ENCODE measurements around the gene SYNE1. TPM values are rescaled to one million over a fixed set of nuclear protein-coding genes. Genes with fewer than 3 reads are reported as not detected.

The SYNE1 gene
- total RNA-seq, 2 experiments from 2014 or later: 29.5 to 35.1 TPM

DNA sequence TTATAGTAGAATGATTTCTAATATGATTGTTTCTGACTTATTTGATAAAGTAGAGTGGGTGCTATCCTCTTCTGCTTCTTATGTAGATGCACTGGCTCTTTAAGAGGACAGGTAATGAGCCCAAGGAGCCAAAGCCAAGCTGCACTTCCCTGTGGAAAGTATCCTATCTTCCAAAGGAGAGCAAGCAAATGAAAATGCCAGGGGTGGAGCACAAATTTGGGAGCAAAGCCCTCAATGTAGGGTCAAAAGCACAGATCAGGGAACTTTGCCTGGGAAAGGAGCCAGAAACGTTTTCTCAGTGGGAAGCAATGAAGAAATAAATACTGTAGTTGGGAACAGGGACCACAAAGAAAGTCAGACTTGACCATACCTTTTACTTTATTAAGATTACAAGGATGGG is 242.9 kb downstream of the SYNE1 start:
- CTCF ChIA-PET: no interaction called here

DNA sequence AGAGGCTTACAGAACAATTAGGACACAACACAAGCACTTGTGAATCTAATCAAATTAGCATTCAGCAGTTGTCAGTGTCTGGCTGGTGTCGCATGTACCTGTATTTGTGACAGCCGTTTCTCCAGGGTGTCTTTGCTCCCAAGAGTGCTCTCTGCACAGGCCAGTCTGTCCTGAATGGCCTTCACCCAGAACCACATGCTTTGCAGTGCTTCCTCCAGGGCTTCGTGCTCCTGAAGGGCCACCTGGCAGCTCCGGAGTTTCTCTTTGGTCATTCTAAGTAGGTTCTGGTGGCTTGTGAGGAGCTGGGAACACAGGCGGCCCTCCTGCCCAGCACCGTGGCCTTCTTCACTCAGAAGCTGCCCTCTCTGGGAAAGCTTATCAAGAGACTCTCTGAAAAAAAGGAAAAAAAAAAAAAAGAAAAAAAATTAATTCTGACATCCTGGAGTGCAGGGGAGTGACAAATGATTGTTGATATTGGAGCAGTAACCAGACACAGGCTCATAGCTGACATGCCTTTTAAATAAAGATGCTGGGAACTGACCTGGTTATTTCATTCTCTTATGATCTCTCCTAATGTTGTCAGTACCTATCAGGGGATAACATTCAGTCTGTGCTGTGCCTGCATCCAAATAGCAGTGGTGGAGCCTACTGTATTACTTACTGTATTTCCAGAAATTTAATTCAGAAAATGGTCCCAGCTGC is 245.8 kb downstream of the SYNE1 start:
- ATAC-seq (no peak), DNase-seq (no peak)
- POLR2A ChIA-PET: no interaction called here
- no peak overlapping the region for H3K27ac Mint-ChIP-seq
- no peaks in the 10 kb centered on the region for H3K36me3 Mint-ChIP-seq (ENCODE audit: low read depth)
- no peaks in the 10 kb centered on the region for H3K9me3 Mint-ChIP-seq
- intact Hi-C loops (cut with micrococcal nuclease): no loop called here
- H3K4me1 Mint-ChIP-seq (ENCODE audit: low read depth): no peaks in the 10 kb centered on the region
- peaks cover 4% of the 10 kb centered on the region for H3K27me3 Mint-ChIP-seq
- CTCF ChIA-PET: no interaction called here
- H3K4me3 Mint-ChIP-seq: no peak overlapping the region
- no peak for TF ChIP-seq CTCF (IDR thresholded peaks at IDR 0.05)

More for the DNA sequence above, 242.9 kb downstream of the SYNE1 start:
- no peak overlapping the region for H3K27ac Mint-ChIP-seq
- peaks cover 2% of the 10 kb centered on the region for H3K27me3 Mint-ChIP-seq
- POLR2A ChIA-PET: no interaction called here
- intact Hi-C loops (cut with micrococcal nuclease): no loop called here
- no peaks in the 10 kb centered on the region for H3K4me1 Mint-ChIP-seq (ENCODE audit: low read depth)
- no peaks in the 10 kb centered on the region for H3K9me3 Mint-ChIP-seq
- no peak for DNase-seq
- no peaks in the 10 kb centered on the region for H3K36me3 Mint-ChIP-seq (ENCODE audit: low read depth)
- no peak for ATAC-seq
- TF ChIP-seq CTCF (IDR thresholded peaks at IDR 0.05): no peak
- H3K4me3 Mint-ChIP-seq: no peak overlapping the region

DNA sequence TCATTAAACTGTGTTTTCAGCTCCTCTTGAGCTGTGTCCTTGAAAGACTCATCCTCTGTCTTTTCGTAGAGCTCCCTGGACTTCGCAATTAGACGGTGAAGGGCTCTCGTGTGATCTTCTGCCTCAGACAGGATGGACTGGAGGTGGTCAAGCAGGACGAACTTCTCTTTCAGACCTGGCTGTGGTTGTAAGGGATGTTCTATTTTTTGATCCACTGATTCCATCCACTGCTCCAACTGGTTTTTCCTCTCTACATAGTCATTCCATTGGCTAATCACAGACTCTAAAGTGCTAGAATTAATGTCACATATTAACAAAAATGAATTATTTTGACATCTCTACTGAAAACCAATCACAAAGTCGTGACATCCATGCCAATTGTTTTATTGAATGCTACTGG is 250.1 kb downstream of the SYNE1 start:
- Mint-ChIP-seq H3K4me1 (ENCODE audit: low read depth) (no peaks in the 10 kb centered on the region), H3K36me3 (ENCODE audit: low read depth) (no peaks in the 10 kb centered on the region), H3K4me3 (no peak overlapping the region), H3K27ac (no peak overlapping the region), H3K9me3 (no peaks in the 10 kb centered on the region), H3K27me3 (peaks cover 10% of the 10 kb centered on the region)
- ATAC-seq (no peak), DNase-seq (no peak)
- ChIA-PET POLR2A (no interaction called here), CTCF (no interaction called here)
- intact Hi-C loops (cut with micrococcal nuclease): no loop called here
- no peak for TF ChIP-seq CTCF (IDR thresholded peaks at IDR 0.05)

DNA sequence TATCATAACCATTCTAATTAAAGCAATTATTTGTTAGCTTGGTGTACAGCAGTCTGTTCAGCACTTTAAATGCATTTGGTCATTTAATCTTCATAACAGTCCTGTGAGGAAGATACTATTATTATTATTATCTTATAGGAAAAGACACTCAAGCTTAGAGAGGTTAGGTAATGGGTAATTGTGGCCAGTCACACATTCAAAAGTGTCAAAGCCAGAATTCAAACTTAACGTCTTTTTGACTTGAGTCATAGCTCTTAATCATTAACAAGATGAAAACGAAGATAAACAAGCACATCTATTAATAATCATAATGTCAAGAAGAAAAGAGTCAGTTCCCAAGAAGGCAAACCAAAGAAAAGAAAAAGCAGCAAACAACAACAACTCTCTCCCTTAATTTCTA is 251.0 kb downstream of the SYNE1 start:
- ChIA-PET CTCF (no interaction called here), POLR2A (no interaction called here)
- intact Hi-C loops (cut with micrococcal nuclease): no loop called here
- TF ChIP-seq CTCF (IDR thresholded peaks at IDR 0.05): no peak
- ATAC-seq (no peak), DNase-seq (no peak)
- Mint-ChIP-seq H3K9me3 (no peaks in the 10 kb centered on the region), H3K36me3 (ENCODE audit: low read depth) (no peaks in the 10 kb centered on the region), H3K27ac (no peak overlapping the region), H3K4me3 (no peak overlapping the region), H3K4me1 (ENCODE audit: low read depth) (no peaks in the 10 kb centered on the region), H3K27me3 (peaks cover 10% of the 10 kb centered on the region)

DNA sequence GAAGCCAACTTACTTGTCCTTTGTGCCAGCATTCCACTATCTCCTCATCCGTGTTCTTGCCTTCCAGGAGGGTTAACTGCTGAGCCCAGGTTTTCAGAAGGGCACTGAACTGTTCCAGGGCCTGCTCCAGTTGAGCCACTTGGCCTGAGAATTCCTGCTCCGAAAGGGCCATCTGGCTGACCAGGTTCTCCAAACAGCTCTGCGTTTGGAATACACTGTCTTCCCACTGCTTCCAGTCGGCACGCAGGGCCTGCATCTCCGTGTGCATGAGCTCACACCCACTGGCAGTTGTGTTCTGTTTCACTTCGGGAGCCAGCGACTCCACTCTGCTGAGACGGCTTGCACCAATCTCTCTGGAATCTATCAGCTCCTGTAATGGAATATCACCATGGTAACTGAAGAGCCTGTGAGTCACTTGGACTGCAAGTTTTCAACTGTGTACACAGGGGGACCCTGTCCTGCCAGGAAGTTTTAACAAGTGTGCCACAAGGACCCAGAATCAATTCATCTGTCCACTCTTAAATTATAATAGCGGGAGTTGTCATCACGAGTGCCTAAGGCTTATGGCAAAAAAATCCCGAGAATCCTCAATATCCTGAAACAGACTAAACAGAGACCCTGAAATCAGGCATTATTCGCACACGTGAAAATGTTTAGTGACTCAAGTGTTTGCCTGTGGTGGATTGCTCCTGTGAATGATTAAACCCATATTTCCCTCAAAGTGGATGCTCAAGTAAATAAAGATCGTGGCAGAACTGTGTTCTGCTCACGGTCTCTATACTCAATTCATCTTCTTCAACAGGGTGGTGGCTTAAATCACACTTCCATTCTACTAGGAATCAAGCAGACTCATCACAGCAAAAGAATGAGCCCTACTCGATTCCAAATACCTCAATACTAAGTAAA is 255.9 kb downstream of the SYNE1 start:
- H3K36me3 Mint-ChIP-seq (ENCODE audit: low read depth): no peaks in the 10 kb centered on the region
- no peaks in the 10 kb centered on the region for H3K9me3 Mint-ChIP-seq
- DNase-seq (no peak), ATAC-seq (no peak)
- H3K4me1 Mint-ChIP-seq (ENCODE audit: low read depth): no peaks in the 10 kb centered on the region
- ChIA-PET CTCF (no interaction called here), POLR2A (no interaction called here)
- H3K27ac Mint-ChIP-seq: no peak overlapping the region
- intact Hi-C loops (cut with micrococcal nuclease): no loop called here
- H3K27me3 Mint-ChIP-seq: peaks cover 8% of the 10 kb centered on the region
- H3K4me3 Mint-ChIP-seq: no peak overlapping the region
- TF ChIP-seq CTCF (IDR thresholded peaks at IDR 0.05): no peak

Data from activated CD8-positive, alpha-beta T cell treated with anti-CD3 and anti-CD28 coated beads for 36 hours (primary cell).